NCI-H2196 treated with DMSO at 0.1 percent for 48 hours (cell line): ENCODE data around the gene CCM2.
"Not testable (repeated sequence)": the region's sequence is repeated elsewhere in the genome, so short reads cannot be mapped to it uniquely, and the experiment has no call there.

Experiments used
- DNase-seq: peaks from one replicate; lab custom pipeline; 2025; ENCODE audit not compliant: unreplicated experiment; lab: John Stamatoyannopoulos, UW

The CCM2 gene

DNA sequence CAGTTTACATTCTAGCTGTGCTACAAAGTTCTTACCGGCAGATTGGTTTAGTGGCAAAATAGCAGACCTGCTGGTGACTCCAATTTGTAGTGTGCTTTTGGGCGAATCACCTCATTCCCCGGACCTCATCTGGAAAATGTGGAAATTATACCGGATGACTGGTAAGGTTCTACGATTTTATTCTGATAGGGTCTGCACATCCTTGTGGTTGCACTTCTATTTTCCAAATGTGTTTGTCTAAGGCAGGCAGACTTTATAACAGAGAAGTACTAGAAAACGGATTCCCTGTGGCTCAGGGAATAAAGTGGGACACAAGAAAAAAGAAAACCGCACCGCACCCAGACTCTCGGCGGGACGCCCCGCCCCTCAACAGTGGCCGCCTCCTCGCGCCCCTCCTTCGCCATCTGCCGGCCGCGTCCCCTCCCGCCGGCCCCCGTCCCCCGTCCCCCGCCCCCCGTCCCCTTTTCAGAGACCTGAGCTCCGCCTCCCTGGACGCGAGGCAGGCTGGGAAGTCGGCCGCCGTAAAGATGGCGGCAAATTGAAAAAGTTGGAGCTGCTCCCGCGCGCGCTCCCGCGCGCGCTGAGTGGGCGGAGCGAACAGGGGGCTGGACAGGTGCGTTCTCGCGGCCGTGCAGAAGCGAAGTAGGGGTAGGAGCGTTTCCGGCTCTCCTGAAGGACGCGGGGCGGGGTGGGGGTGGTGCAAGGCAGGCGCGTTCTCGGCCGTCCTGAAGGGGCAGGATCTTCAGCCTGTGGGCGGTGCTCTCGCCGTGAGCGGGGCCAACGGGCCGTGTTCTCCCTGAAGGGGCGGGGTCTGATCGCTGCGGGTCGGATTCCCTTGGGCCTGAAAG lies 532 bp upstream of the CCM2 start:
- peak; percentile 99 for DNase-seq

DNA sequence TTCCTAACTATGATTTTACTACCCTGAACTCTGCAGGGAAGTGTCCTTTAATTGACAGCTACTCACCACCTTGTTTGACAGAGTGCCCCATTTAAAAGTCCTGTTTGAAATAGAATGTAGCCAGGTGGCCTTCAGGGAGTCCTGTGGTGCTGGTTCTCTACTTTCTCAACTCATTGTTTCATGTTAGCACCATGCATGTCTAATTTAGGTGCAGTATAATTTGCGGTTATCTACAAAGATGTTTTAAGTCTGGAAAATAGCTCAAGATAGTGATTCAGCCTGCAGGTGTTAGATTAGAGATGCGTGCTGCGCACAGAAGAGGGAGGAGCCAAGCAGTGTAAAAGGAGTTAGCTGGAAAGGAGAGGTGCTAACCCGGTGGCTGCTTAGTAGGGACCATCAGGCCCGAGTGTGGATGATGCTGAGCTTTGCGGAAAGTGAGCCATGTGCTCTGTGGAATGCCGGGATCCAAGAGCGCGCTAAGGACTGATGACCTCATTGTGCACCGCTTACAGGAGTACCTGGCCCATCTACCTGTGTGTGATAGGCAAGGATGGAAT lies 1.2 kb downstream of the CCM2 start:
- DNase-seq = no peak

DNA sequence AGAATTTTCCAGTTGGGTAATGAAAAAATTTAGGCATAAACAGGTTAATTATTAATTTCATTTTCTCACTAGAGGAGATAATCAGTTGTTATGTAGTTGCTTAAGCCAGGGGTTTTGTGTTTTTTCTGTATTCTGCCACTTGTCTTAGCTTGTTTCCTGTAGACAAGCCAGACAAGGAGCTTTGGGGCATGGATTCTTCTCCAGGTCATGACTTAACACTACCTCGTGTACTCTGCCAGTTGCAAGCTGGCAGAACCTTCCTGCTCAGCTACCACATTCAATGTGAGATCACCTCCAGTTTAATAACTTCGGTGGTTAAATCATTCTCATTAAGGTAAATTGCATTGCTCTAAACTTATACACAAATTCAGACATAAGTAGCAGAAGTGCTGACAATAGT lies 1.8 kb downstream of the CCM2 start:
- DNase-seq = no peak

DNA sequence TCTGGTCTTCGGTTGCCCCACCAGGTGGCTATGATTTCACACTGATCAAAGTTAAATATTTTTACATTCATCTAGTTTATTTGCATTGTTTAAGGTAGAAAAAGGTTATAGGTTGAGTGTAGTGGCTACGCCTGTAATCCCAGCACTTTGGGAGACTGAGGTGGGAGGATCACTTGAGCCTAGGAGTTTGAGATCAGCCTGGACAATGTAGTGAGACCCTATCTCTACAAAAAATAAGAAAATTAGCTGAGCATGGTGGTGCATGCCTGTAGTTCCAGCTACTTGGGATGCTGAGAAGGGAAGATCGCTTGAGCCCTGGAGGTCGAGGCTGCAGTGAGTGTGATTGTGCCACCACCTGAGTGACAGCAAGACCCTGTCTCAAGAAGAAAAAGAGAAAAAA lies 3.8 kb downstream of the CCM2 start:
- no peak for DNase-seq

DNA sequence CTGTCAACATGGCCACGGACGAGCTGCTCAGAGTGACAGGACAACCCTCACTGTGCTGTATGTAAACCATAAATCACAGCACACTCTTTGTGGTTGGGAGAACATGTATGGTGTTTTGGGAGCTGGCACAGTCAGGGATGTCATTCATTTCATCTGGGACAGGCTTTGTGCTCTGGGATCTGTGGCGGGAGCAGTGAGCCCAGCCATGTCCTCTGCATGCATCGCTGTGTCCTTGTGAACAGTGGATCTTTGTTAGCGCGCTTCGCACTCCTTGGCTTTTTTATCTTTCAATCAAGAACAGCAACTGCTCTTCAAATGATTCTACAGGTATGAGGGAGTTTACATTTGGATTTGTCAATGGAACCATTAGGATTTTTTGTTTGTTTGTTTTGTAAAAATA lies 7.1 kb downstream of the CCM2 start:
- no peak for DNase-seq

DNA sequence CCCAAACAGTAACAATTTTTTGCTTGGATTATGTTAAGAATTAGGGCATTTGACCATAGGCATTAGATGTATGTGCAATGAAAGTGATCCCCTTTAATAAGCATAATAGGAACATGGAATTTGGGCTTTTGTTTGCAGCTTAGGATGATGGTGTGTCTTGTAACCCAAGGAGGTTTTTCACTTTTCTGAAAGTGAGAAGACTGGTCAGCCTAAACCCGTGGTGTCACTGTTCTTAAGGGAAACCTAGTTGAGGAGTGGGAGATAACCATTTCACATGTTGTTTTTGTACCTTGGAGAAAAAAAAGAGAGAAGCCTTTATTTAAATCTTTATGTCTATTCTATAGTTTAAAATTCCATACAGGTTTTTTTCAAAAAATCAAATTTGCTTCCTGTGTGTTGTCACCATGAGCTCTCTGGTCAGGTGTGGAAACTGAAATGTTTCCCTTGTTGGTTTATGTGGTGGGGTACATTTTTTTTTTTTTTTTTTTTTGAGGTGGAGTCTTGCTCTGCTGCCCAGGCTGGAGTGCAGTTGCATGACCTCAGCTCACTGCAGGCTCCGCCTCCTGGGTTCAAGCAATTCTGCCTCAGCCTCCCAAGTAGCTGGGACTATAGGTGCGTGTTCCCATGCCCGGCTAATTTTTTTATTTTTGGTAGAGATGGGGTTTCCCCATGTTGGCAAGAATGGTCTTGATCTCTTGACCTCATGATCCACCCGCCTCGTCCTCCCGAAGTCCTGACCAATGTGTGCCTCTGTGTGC lies 7.7 kb downstream of the CCM2 start:
- no peak for DNase-seq

DNA sequence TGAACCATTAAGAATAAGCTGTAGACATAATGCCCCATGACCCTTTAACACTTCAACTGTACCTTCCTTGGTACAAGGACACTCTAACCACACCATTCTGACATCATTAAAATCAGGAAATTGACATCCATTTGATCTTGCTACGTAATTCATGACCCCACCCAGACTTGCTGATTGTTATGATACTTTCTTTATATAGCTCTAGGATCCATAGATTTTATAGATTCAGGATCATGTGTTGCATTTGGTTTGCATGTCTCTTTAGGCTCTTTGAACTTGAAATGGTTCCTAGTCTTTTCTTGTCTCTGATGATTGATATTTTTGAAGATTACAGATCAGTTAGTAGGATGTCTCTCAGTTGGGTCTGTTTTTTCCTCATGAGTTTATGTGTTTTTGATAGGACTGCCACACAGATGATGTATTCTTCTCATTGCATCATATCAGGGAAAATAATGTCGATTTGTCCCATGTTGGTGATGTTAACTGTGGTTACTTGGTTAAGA lies 13.5 kb downstream of the CCM2 start:
- DNase-seq = no peak

DNA sequence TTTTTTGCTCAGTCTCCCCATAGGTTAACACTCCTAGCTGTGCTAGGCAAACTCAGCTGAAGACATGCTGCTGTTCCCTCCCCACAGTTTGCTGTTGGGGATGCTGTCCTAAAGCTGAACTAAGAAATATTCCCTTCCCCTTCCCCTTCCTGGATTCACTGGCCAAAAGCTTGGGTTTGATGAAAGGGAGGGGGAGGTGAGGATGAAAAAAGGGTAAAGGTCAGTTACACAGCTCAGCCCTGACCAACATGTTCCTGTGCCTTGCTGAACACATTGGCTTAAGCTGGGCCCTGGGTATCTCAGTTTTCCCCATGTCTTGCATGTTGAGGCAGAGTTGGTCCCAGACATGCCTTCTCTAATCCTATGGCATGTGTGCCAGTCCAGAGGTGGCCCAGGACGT lies 15.3 kb downstream of the CCM2 start:
- DNase-seq = no peak

DNA sequence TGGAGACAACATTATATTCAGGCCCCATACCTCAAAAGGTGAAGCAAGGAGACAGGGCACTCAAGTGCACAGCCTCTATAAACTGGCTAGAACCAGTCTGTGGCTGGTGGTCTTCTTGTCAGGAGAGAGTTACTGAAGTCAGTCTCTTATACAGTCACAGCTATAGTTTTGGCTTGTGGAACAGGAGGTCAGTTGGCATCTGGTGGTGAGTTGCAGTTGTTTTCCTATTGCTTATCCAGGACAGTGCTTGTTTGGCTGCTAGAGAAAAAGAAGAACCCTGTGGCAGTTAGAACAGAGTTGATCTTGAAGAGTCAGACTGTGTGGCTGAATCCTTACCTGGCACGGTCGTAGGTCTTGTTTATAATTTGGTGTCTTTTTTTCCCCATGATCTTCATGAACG lies 17.3 kb downstream of the CCM2 start:
- DNase-seq = no peak

DNA sequence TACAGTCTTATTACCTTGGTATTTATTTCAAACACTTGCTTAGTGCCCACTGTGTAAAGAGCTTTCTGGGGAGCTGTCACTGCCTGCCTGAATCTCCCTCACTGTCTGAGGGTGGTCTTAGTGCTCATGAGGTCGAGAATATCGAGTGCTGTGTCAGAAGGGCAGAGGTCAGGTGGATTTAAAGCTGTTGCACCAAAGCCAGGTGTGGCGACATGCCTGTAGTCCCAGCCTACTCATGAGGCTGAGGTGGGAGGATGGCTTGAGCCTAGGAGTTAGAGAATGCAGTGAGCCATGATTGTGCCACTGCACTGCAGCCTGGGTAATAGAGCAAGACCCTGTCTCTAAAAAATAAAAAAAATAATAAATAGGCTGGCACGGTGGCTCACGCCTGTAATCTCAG lies 20.9 kb downstream of the CCM2 start:
- DNase-seq = no peak

DNA sequence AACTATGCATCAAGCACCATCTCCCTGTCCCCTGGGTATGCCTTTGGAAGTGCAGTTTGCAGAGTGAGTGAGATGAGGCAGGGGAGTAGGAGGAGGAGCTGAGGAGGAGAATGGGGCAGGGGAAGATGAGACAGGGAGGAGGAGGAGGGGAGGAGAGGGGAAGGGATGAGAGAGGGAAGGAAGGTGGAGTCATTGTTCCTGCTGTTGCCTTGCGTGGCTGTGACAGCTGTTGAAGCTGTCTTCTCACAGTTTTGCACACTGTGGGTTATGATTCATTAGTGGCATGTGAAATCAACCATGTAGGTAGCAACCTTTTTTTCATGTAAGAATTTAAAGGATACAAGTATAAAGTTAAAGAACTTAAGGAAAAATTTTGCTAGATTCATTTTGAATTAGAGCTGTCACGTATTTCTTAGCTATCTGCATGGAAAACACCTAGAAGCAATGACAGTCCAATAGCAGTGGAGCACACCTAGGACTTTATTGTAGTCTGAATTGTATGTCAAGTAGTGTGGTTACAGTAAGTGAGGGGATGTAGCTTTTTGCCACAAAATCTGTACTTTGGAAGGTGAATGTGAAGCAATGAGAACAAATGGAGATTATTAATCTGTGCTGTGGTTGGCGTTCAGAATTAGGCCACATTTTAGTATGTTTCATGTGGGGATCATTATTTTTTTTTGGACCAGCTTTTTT lies 21.7 kb downstream of the CCM2 start:
- DNase-seq = no peak

DNA sequence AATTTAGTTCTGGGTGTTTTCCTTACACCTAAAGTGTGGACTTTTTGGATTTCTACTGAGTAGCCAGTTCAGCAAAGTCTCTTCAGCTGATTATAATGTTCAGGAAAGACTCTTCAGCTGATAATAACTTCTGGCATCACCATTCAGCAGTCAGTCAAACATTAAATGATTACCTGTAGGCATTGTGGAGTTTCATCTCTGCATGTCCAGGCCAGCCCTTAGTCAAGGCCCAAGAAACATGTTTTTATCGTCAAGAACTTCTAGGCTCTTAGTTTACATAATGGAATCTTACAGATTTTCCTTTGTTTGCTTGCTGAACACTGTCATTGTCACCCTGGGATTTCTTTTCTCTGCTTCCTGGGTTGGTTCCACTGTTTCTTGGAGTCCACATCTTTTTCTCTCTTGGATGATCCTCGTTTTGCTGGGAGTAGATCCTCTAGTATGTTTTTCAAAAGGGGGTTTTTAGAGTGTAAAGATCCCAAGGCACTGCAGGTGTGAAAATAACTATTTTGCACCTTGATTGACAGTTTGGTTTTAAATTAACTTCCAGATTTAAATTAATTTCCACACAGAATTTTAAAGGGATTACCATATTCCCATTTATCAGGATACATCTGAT lies 24.2 kb downstream of the CCM2 start:
- no peak for DNase-seq

DNA sequence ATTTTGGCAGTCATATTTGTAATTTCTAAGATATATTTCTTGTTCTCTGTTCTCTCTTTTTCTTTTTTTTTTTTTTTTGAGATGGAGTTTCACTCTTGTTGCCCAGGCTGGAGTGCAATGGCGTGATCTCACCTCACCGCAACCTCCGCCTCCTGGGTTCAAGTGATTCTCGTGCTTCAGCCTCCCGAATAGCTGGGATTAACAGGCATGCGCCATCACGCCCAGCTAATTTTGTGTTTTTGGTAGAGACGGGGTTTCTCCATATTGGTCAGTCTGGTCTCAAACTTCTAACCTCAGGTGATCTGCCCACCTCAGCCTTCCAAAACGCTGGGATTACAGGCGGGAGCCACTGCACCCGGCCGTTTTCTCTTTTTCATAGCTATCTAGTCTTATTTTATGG lies 25.5 kb downstream of the CCM2 start:
- not testable (repeated sequence) for DNase-seq

DNA sequence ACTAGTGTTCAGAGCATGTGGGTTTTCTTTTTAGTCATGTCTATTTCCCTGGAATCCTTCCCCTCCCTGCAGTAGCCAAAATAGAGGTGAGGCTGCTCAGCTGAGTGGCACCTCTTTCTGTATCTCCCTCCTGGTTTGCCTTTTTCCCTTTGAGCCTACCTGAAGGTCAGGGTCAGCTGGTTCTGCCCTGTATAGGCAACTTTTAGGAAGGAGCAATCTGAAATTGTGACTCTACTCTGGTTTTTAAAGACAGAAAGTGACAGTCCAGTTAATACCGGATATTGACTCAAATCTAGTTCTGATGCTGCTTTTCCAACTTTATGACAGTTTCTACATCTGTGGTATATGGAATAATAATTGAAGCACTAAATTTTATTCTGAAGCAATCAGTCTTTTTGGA lies 26.0 kb downstream of the CCM2 start:
- no peak for DNase-seq

DNA sequence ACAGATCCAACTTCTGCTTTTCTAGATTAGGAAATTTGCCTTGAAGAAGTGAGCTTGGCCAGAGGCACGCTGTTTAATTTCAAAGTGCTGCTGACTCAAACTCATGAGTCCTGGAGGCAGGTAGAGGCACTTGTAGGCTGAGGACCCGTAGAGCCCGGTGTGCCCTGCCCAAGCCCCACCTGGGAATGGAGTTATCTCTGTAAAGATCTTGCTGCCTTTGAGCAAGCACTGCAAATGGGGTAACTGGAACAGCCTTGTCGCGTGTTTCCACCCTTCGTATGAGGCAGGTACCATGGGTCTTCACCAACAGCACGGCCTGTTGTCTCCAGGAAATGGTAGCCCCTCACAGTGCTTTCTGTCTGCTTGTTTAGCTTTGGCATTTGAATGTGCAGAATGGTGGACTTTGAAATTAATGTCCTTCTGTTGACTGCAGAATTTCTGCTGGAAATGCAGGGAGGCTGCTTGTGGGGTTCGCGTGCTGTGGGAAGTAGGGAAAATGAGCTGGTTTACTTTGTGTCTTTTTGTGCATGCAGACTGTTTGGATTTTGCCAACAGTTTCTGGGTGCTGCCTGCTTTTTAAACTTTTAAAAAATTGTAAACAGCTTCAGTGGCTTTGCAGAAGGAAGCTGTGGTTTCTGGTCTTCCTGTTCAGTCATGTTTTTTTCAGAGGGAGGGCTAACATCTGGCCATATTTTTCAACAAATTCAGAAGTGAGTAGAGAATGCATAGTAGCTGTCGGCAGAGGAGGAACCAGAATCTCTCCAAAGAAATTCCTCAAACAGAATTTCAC lies 27.2 kb downstream of the CCM2 start:
- no peak for DNase-seq

DNA sequence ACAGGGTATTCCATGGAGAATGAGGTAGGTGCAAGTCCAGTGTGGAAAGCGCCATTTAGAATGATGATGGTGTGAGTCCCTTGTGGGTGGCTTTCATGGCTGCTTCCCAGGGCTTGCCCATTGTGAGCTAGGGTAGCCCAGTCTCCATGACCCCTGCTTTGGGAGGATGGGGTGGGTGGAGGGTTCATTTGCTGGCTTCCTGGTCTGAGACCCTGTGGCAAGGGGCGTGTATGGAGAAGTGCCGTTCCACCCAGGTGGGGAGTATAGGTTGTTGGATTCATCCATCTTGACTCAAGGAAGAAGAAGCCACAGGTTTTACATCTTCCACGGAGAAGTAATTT lies 27.7 kb downstream of the CCM2 start:
- DNase-seq = no peak

DNA sequence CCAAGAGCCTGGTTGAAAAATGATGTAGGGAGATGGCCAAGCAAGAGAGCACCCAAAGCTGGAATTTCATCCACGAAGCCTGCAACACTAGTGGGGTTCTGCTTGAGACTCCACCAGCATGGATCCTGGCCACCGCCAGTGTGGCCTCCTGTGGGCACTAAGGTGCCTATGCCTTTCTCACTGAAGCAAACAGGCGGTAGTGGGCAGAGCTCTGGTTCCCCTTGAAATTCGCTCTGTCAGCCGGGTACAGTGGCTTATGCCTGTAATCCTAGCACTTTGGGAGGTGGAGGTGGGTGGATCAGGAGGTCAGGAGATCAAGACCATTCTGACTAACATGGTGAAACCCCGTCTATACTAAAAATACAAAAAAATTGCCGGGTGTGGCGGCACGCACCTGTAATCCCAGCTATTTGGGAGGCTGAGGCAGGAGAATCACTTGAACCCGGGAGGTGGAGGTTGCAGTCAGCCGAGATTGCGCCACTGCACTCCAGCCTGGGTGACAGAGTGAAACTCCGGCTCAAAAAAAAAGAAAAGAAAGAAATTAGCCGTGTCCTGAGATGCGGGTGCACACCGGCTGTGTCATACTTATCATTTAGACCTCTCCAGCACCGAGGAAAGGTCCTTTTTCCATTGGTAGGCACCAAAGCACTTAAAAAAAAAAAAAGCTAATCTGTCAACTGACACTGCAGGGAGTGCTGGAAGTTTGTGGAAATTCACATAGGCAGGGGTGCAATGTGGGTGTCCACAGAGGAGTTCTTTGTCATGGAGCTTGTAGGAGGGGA lies 28.3 kb downstream of the CCM2 start:
- DNase-seq = no peak

DNA sequence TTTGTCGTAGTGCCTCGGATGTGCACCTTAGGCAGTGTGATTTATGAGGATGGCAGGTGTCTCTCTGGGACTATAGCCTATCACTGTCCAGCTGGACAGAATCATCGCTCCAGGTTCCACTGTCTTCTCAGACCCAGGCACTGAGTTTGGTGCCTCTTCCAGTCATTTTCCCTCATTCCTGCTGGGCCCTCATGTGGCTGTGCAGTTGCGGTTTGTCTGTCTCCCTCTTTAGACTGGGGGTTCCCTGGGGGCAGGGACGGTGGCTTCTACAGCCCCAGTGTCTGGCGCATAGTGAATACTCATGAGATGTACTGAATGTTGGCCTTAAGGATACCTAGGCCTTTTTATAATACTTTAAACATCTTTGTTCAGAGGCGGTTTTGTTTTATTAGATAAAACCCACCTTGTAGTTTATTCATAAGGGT lies 28.9 kb downstream of the CCM2 start:
- no peak for DNase-seq

DNA sequence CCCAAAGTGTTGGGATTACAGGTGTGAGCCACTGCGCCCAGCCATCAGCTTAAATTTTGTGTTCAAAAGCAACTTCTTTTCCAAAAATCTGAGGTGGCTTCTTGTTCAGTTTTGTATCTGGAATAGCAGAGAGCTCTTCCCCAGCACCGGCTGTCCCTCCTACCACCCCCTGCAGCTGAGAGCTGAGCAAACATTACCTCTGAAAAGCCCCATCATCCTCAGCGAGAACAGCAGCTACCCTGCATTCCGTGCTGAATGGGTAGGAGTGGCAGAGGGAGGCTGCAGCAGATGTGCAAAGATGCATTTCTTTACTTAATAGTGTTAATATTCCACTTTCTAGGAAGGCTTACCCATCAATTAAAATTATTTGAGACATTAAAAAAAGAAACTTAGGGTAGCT lies 31.8 kb downstream of the CCM2 start:
- DNase-seq = no peak

DNA sequence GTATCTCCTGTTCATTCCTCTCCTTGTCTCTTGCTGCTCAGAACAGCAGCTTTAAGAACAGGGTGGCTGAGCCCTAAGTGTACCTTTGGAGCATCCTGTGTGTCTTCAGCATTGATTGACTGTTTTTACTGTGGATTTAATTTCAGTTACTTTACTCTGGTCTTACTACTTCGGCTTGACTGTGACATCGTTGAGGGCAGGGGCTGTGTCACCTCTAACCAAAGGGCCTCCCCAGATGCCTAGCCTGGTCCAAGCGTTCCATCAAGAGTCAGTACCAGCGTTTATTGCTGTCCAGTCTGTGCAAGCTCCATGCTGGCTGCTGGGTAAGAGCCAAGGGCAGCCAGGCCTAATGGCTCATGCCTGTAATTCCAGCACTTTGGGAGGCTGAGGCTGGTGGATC lies 32.4 kb downstream of the CCM2 start:
- no peak for DNase-seq
